ENCODE results near the gene SRRM4.

DNA sequence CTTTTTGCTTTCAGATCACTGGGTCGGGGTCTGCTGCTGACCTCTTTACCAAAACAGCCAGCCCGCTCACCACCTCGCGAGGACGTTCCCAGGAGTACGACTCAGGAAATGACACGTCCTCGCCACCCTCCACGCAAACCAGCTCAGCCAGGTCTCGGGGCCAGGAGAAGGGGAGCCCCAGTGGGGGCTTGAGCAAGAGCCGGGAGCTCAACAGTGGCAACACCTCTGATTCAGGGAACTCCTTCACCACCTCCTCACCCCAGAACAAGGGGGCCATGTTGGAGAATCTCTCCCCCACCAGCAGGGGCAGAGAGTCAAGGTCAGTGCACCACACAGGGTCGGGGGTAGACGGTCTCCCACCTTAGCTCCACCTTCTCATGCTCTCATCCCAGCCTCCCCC, 164.0 kb downstream of the SRRM4 start:
- TF ChIP-seq, protein P1, sequence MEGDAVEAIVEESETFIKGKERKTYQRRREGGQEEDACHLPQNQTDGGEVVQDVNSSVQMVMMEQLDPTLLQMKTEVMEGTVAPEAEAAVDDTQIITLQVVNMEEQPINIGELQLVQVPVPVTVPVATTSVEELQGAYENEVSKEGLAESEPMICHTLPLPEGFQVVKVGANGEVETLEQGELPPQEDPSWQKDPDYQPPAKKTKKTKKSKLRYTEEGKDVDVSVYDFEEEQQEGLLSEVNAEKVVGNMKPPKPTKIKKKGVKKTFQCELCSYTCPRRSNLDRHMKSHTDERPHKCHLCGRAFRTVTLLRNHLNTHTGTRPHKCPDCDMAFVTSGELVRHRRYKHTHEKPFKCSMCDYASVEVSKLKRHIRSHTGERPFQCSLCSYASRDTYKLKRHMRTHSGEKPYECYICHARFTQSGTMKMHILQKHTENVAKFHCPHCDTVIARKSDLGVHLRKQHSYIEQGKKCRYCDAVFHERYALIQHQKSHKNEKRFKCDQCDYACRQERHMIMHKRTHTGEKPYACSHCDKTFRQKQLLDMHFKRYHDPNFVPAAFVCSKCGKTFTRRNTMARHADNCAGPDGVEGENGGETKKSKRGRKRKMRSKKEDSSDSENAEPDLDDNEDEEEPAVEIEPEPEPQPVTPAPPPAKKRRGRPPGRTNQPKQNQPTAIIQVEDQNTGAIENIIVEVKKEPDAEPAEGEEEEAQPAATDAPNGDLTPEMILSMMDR (conservative IDR thresholded peaks at IDR 0.05), result no peak
- no peak for TF ChIP-seq EZH2 (IDR thresholded peaks at IDR 0.05; ENCODE audit: low read depth)

Measured in PC-9 (cell line).